Bronchial epithelial cell (primary cell): ENCODE measurements around the gene USP20. TPM values are rescaled to one million over a fixed set of nuclear protein-coding genes. Genes with fewer than 3 reads are reported as not detected.

Experiments
- DNase-seq: peaks from one replicate; pipeline ENCODE4 v3.0.0-alpha.2; 2010; ENCODE audit warnings: low read depth
- FAIRE-seq: peaks from 2 replicates; lab custom pipeline; 2011; peaks lifted over from hg19 to GRCh38; lab: Jason Lieb, UNC
- H3K27me3 ChIP-seq: 2 replicates; pipeline ENCODE4 v1.5.1; 2011; ENCODE audit warnings: low read length; ENCODE audit not compliant: control insufficient read depth, insufficient read depth
- H3K36me3 ChIP-seq: 2 replicates; pipeline ENCODE4 v1.5.1; 2011; ENCODE audit warnings: low read length; ENCODE audit not compliant: control insufficient read depth, insufficient read depth
- H3K4me3 ChIP-seq: 2 replicates; pipeline ENCODE4 v1.5.1; 2011; ENCODE audit warnings: mild to moderate bottlenecking, low read depth, low read length, control low read depth
- total RNA-seq: library from RNA; depleted of rRNA; stranded (reverse); fragments of >200 nt; gene quantifications from 2 replicates; pipeline ENCODE4 v1.2.1, GENCODE V29; 2014
- TF ChIP-seq, protein P1 (sequence below): IDR thresholded peaks from 2 replicates; pipeline ENCODE4 v1.5.1; 2011; ENCODE audit warnings: mild to moderate bottlenecking, moderate library complexity, low read length, control low read depth, inconsistent platforms; ENCODE audit not compliant: insufficient read depth, severe bottlenecking

The USP20 gene
- total RNA-seq, 1 donor from 2014 or later = 5.5 TPM

DNA sequence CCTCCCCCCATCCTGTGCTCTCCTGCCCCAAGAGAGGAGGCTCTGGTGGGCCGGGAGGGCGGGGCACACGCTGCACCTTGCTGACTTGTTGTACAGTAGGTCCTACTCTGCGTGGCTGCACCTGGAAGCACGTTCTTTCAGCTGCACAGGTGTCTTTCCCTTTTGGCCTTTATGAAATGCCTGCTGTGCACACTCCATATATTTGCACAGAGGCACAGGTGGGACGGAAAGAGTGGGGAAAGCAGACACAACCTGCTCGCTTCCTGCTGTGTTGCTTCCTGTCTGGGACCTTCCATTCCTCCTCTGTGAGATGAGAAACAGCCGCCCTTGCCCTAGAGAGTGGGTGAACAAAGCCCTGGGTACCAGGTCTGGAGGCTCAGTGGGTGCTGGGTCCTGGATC lies 4.8 kb downstream of the USP20 start:
- TF ChIP-seq, protein P1, sequence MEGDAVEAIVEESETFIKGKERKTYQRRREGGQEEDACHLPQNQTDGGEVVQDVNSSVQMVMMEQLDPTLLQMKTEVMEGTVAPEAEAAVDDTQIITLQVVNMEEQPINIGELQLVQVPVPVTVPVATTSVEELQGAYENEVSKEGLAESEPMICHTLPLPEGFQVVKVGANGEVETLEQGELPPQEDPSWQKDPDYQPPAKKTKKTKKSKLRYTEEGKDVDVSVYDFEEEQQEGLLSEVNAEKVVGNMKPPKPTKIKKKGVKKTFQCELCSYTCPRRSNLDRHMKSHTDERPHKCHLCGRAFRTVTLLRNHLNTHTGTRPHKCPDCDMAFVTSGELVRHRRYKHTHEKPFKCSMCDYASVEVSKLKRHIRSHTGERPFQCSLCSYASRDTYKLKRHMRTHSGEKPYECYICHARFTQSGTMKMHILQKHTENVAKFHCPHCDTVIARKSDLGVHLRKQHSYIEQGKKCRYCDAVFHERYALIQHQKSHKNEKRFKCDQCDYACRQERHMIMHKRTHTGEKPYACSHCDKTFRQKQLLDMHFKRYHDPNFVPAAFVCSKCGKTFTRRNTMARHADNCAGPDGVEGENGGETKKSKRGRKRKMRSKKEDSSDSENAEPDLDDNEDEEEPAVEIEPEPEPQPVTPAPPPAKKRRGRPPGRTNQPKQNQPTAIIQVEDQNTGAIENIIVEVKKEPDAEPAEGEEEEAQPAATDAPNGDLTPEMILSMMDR = no peak
- FAIRE-seq (no peak), DNase-seq (no peak)
- H3K27me3 ChIP-seq = no peaks in the 10 kb centered on the region
- peaks cover 3% of the 10 kb centered on the region for H3K36me3 ChIP-seq
- H3K4me3 ChIP-seq = no peak overlapping the region

DNA sequence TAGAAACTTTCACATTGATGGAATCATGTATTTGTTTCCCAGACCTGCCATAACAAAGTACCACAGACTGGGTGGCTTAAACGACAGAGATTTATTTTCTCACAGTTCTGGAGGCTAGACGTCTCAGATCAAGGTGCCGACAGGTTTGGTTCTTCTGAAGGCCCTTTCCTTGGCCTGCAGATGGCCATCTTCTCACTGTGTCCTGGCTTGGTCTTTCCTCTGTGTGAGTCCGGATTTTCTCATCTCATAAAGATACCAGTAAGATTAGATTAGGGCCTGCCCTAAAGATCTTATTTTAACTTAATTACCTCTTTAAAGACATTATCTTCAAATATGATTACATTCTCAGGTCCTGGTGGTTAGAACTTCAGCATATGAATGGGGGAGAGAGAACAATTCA lies 5.8 kb downstream of the USP20 start:
- DNase-seq = no peak
- no peaks in the 10 kb centered on the region for H3K27me3 ChIP-seq
- TF ChIP-seq, protein P1 = no peak
- FAIRE-seq = no peak
- peaks cover 3% of the 10 kb centered on the region for H3K36me3 ChIP-seq
- no peak overlapping the region for H3K4me3 ChIP-seq

GRCh38 chr9:129845373-129845772 lies 10.1 kb downstream of the USP20 start:
- H3K36me3 ChIP-seq = peaks cover 1% of the 10 kb centered on the region
- TF ChIP-seq, protein P1 = no peak
- no peak for FAIRE-seq
- no peak overlapping the region for H3K4me3 ChIP-seq
- no peaks in the 10 kb centered on the region for H3K27me3 ChIP-seq
- no peak for DNase-seq

DNA sequence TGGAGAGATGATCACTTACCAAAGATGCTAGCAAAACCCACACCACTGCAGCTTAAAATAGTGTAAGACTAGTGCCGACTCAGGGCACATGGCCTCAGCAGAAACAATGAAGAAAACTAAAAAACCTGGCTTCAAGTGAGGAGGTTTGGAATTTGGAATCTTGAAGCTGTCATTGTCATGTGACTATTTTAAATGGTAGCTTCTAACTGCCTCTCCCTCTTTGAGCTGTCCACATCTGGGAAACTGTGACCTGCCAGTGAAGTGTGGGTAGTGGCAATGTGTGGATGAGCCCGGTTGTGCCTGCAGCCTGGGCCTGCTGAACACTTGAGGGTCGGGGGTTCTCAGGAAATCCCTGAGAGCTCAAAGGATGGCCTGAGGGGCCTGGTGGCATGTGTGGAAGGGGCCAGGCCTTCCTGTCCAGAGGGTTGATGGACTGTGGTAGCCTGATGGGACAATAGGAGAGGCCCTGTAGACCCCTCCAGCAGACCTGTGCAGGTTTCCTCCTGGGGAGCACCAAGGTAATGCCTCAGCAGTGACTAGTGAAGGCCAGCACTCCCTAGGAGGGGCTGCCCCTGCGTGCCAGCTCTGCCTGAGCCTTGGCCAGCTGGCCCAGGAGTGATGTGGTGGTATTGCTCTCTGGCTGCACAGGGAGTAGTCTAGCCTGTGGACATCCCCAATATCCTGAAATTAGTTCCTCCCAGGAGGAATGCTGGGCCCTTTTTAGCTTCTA lies 13.6 kb downstream of the USP20 start:
- TF ChIP-seq, protein P1 = no peak
- DNase-seq = no peak
- Histone ChIP-seq H3K36me3 (peaks cover 16% of the 10 kb centered on the region), H3K4me3 (no peak overlapping the region), H3K27me3 (no peaks in the 10 kb centered on the region)
- FAIRE-seq = no peak

- Histone ChIP-seq H3K4me3 (no peak overlapping the region), H3K27me3 (no peaks in the 10 kb centered on the region), H3K36me3 (peaks cover 18% of the 10 kb centered on the region)
- TF ChIP-seq, protein P1 = no peak
- DNase-seq = no peak
- no peak for FAIRE-seq
Observed at GRCh38 chr9:129849901-129850300, 14.6 kb downstream of the USP20 start.
